Measurements from ENCODE around the gene ARL10. TPM values are rescaled to one million over a fixed set of nuclear protein-coding genes. Genes with fewer than 3 reads are reported as not detected.

ARL10 gene
- total RNA-seq, 1 donor from 2014 or later: 33.7 TPM

GRCh38 chr5:176356179-176356566 is 9.1 kb upstream of the ARL10 start:
- H3K4me3 Mint-ChIP-seq (ENCODE audit: unreplicated experiment): no peak overlapping the region
- H3K4me1 Mint-ChIP-seq (ENCODE audit: low read depth): peaks cover 17% of the 10 kb centered on the region
- H3K27me3 Mint-ChIP-seq (ENCODE audit: low read depth): no peaks in the 10 kb centered on the region
- no peak overlapping the region for H3K27ac Mint-ChIP-seq (ENCODE audit: unreplicated experiment)
- no peaks in the 10 kb centered on the region for H3K9me3 Mint-ChIP-seq (ENCODE audit: low read depth)
- DNase-seq (ENCODE audit: low spot score): no peak
- TF ChIP-seq, protein P1, sequence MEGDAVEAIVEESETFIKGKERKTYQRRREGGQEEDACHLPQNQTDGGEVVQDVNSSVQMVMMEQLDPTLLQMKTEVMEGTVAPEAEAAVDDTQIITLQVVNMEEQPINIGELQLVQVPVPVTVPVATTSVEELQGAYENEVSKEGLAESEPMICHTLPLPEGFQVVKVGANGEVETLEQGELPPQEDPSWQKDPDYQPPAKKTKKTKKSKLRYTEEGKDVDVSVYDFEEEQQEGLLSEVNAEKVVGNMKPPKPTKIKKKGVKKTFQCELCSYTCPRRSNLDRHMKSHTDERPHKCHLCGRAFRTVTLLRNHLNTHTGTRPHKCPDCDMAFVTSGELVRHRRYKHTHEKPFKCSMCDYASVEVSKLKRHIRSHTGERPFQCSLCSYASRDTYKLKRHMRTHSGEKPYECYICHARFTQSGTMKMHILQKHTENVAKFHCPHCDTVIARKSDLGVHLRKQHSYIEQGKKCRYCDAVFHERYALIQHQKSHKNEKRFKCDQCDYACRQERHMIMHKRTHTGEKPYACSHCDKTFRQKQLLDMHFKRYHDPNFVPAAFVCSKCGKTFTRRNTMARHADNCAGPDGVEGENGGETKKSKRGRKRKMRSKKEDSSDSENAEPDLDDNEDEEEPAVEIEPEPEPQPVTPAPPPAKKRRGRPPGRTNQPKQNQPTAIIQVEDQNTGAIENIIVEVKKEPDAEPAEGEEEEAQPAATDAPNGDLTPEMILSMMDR (IDR thresholded peaks at IDR 0.05): no peak
- peaks cover 30% of the 10 kb centered on the region for H3K36me3 Mint-ChIP-seq (ENCODE audit: low read depth)

- H3K27me3 Mint-ChIP-seq (ENCODE audit: low read depth): no peaks in the 10 kb centered on the region
- peaks cover 7% of the 10 kb centered on the region for H3K36me3 Mint-ChIP-seq (ENCODE audit: low read depth)
- no peak for DNase-seq (ENCODE audit: low spot score)
- TF ChIP-seq, protein P1 (IDR thresholded peaks at IDR 0.05): no peak
- H3K27ac Mint-ChIP-seq (ENCODE audit: unreplicated experiment): no peak overlapping the region
- peaks cover 25% of the 10 kb centered on the region for H3K4me1 Mint-ChIP-seq (ENCODE audit: low read depth)
- H3K4me3 Mint-ChIP-seq (ENCODE audit: unreplicated experiment): peak overlapping the region; percentile 97
- no peaks in the 10 kb centered on the region for H3K9me3 Mint-ChIP-seq (ENCODE audit: low read depth)
These were observed 5.6 kb upstream of the ARL10 start for GRCh38 chr5:176359658-176360057.

DNA sequence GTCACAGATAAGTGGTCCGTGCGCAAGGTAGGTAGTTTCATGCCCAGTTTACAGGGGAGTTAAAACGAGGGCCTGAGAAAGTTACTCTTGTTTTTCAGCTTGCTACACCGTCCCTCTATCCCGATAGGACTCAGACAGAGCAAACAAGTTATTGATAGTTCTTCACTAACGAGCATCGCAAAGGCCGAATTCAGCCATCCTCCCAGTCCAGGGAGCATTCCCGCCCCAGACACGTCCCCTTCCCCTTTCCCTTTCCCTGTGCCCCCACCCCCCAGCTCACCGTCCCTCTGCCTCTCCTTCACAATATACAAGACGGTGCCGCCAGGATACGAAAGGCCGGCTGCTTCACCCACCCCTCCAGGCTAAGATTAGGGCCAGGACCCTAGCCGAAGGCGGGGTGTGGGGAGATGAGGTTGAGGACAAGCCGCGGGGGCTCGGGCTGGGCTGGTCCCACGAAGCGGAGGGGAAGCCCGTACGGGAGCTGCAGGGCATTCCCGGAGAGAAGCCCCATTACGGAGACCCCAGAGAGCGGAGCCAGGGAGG is 4.3 kb upstream of the ARL10 start:
- H3K27ac Mint-ChIP-seq (ENCODE audit: unreplicated experiment): peak overlapping the region; percentile 94
- no peaks in the 10 kb centered on the region for H3K27me3 Mint-ChIP-seq (ENCODE audit: low read depth)
- DNase-seq (ENCODE audit: low spot score): no peak
- peaks cover 4% of the 10 kb centered on the region for H3K36me3 Mint-ChIP-seq (ENCODE audit: low read depth)
- H3K9me3 Mint-ChIP-seq (ENCODE audit: low read depth): no peaks in the 10 kb centered on the region
- peak overlapping the region; percentile 97 for H3K4me3 Mint-ChIP-seq (ENCODE audit: unreplicated experiment)
- TF ChIP-seq, protein P1 (IDR thresholded peaks at IDR 0.05): no peak
- peaks cover 28% of the 10 kb centered on the region for H3K4me1 Mint-ChIP-seq (ENCODE audit: low read depth)

GRCh38 chr5:176361437-176362232 is 3.7 kb upstream of the ARL10 start, which contains the start of gene KIAA1191:
Gene KIAA1191, minus strand, starts transcription at chr5:176361764. Its CDS starts 2,256 bp downstream, at chr5:176359508.
- peaks cover 34% of the 10 kb centered on the region for H3K4me1 Mint-ChIP-seq (ENCODE audit: low read depth)
- no peaks in the 10 kb centered on the region for H3K27me3 Mint-ChIP-seq (ENCODE audit: low read depth)
- TF ChIP-seq, protein P1 (IDR thresholded peaks at IDR 0.05): peak; percentile 66
- DNase-seq (ENCODE audit: low spot score): peak; percentile 97
- H3K36me3 Mint-ChIP-seq (ENCODE audit: low read depth): peaks cover 3% of the 10 kb centered on the region
- H3K27ac Mint-ChIP-seq (ENCODE audit: unreplicated experiment): peak within 1 kb of the TSS; percentile 94
- peak within 1 kb of the TSS; percentile 97 for H3K4me3 Mint-ChIP-seq (ENCODE audit: unreplicated experiment)
- no peaks in the 10 kb centered on the region for H3K9me3 Mint-ChIP-seq (ENCODE audit: low read depth)

GRCh38 chr5:176362233-176362490 is 3.1 kb upstream of the ARL10 start:
- TF ChIP-seq, protein P1 (IDR thresholded peaks at IDR 0.05): no peak
- peaks cover 3% of the 10 kb centered on the region for H3K36me3 Mint-ChIP-seq (ENCODE audit: low read depth)
- DNase-seq (ENCODE audit: low spot score): no peak
- H3K4me3 Mint-ChIP-seq (ENCODE audit: unreplicated experiment): peak overlapping the region; percentile 97
- H3K27me3 Mint-ChIP-seq (ENCODE audit: low read depth): no peaks in the 10 kb centered on the region
- no peaks in the 10 kb centered on the region for H3K9me3 Mint-ChIP-seq (ENCODE audit: low read depth)
- H3K4me1 Mint-ChIP-seq (ENCODE audit: low read depth): peaks cover 37% of the 10 kb centered on the region
- peak overlapping the region; percentile 94 for H3K27ac Mint-ChIP-seq (ENCODE audit: unreplicated experiment)

Data from chondrocyte (in vitro differentiated cells).